HepG2 (cell line): Measurements from ENCODE around the gene DCTN2. TPM values are rescaled to one million over a fixed set of nuclear protein-coding genes. Genes with fewer than 3 reads are reported as not detected.

ENCODE experiments used
- ATF7 ChIP-seq, 2 experiments: fragments of 450-650 bp in 1 of 2; sonication (generic) in 1 of 2; formaldehyde crosslinking in 1 of 2; IDR thresholded peaks; 2 replicates each; pipeline versions ENCODE4 v1.4.0 to v1.6.1; 2016 to 2020; ENCODE audit warnings: antibody characterized with exemption in 1 of 2, mild to moderate bottlenecking in 1 of 2, missing genetic modification reagents in 1 of 2
- CC2D1A ChIP-seq: sonication (generic); formaldehyde crosslinking; IDR thresholded peaks from 2 replicates; pipeline ENCODE4 v1.8.1; 2023; ENCODE audit warnings: mild to moderate bottlenecking, missing genetic modification reagents
- ELF3 ChIP-seq: IDR thresholded peaks from 2 replicates; pipeline ENCODE4 v1.6.1; 2016; ENCODE audit warnings: missing genetic modification reagents, missing compliant biosample characterization
- HCFC1 ChIP-seq: fragments of 150-350 bp; IDR thresholded peaks from 2 replicates; pipeline ENCODE4 v1.6.1; 2014; ENCODE audit warnings: low read depth, low read length
- KDM6A ChIP-seq: IDR thresholded peaks from 2 replicates; pipeline ENCODE4 v1.6.1; 2016; ENCODE audit warnings: low read depth
- KLF13 ChIP-seq: sonication (generic); formaldehyde crosslinking; IDR thresholded peaks from 2 replicates; pipeline ENCODE4 v1.4.0; 2020; ENCODE audit warnings: mild to moderate bottlenecking, missing genetic modification reagents
- KMT2B ChIP-seq: IDR thresholded peaks from 2 replicates; pipeline ENCODE4 v1.6.1; 2016; ENCODE audit warnings: missing genetic modification reagents, missing compliant biosample characterization
- MAFG ChIP-seq: sonication (generic); formaldehyde crosslinking; IDR thresholded peaks from 2 replicates; pipeline ENCODE4 v1.5.1; 2020; ENCODE audit warnings: mild to moderate bottlenecking, missing genetic modification reagents
- NFKB2 ChIP-seq: sonication (generic); formaldehyde crosslinking; IDR thresholded peaks from 2 replicates; pipeline ENCODE4 v1.4.0; 2020; ENCODE audit warnings: missing genetic modification reagents, borderline replicate concordance
- REXO4 ChIP-seq: sonication (generic); formaldehyde crosslinking; IDR thresholded peaks from 2 replicates; pipeline ENCODE4 v1.8.0; 2022; ENCODE audit warnings: missing genetic modification reagents, mild to moderate bottlenecking, borderline replicate concordance
- SATB2 ChIP-seq: sonication (generic); formaldehyde crosslinking; IDR thresholded peaks from 2 replicates; pipeline ENCODE4 v1.5.0; 2020; ENCODE audit warnings: missing genetic modification reagents
- SIX1 ChIP-seq: sonication (generic); formaldehyde crosslinking; IDR thresholded peaks from 2 replicates; pipeline ENCODE4 v1.4.0; 2020; ENCODE audit warnings: missing genetic modification reagents, borderline replicate concordance
- SMC3 ChIP-seq: IDR thresholded peaks from 2 replicates; pipeline ENCODE4 v1.6.1; 2011; ENCODE audit warnings: low read length, improper control_type of control experiment
- SRF ChIP-seq: IDR thresholded peaks from 2 replicates; pipeline ENCODE4 v1.6.1; 2011; ENCODE audit warnings: mild to moderate bottlenecking, low read depth, low read length, moderate library complexity
- SYNCRIP ChIP-seq: fragments of 200-400 bp; formaldehyde crosslinking; IDR thresholded peaks from 2 replicates; pipeline ENCODE4 v1.6.1; 2018; ENCODE audit warnings: mild to moderate bottlenecking, low read depth, low read length; ENCODE audit not compliant: insufficient read depth
- ZBTB21 ChIP-seq: sonication (generic); formaldehyde crosslinking; IDR thresholded peaks from 2 replicates; pipeline ENCODE4 v1.4.0; 2020; ENCODE audit warnings: missing genetic modification reagents
- ZIK1 ChIP-seq: sonication (generic); formaldehyde crosslinking; IDR thresholded peaks from 2 replicates; pipeline ENCODE4 v1.5.0; 2020; ENCODE audit warnings: mild to moderate bottlenecking, low read depth, missing genetic modification reagents, borderline replicate concordance
- ZNF354B ChIP-seq: sonication (generic); formaldehyde crosslinking; IDR thresholded peaks from 2 replicates; pipeline ENCODE4 v1.8.0; 2022; ENCODE audit warnings: mild to moderate bottlenecking, missing genetic modification reagents
- polyA plus RNA-seq, 8 experiments: library from polyadenylated mRNA; depleted of rRNA in 3 of 8; stranded (reverse) in 7 of 8; unstranded in 1 of 8; fragments of >200 nt; fragmentation: Illumina TruSeq in 4 of 8; extraction: Trizol in 4 of 8; gene quantifications; 2 replicates each; pipeline versions ENCODE4 v1.2.1 to v1.2.3, GENCODE V29; 2011 to 2016; ENCODE audit warnings: low read depth in 4 of 8, missing spikeins in 1 of 8, mixed read lengths in 1 of 8; ENCODE audit not compliant: insufficient read depth in 1 of 8
- total RNA-seq, 5 experiments: library from RNA; depleted of rRNA; stranded (reverse); fragments of >200 nt; fragmentation: Illumina TruSeq; extraction: Trizol; gene quantifications; 2 replicates each; pipeline ENCODE4 v1.2.3, GENCODE V29; 2016; ENCODE audit warnings: low read depth in 1 of 5
- TF ChIP-seq, protein P1 (sequence below): IDR thresholded peaks from 2 replicates; pipeline ENCODE4 v1.6.1; 2016; ENCODE audit warnings: low read depth, borderline replicate concordance
- TF ChIP-seq, protein P2 (sequence below): sonication (generic); formaldehyde crosslinking; IDR thresholded peaks from 2 replicates; pipeline ENCODE4 v1.5.0; 2020; ENCODE audit warnings: missing genetic modification reagents
- TF ChIP-seq, protein P3 (sequence below): IDR thresholded peaks from 2 replicates; pipeline ENCODE4 v1.6.1; 2016; ENCODE audit warnings: missing compliant biosample characterization, missing genetic modification reagents, borderline replicate concordance
- TF ChIP-seq, protein P4 (sequence below): sonication (generic); formaldehyde crosslinking; IDR thresholded peaks from 2 replicates; pipeline ENCODE4 v1.5.0; 2020; ENCODE audit warnings: mild to moderate bottlenecking, missing genetic modification reagents, moderate library complexity
- TF ChIP-seq, protein P5 (sequence below): sonication (generic); formaldehyde crosslinking; IDR thresholded peaks from 2 replicates; pipeline ENCODE4 v1.4.0; 2020; ENCODE audit warnings: mild to moderate bottlenecking, missing genetic modification reagents
- TF ChIP-seq, protein P6 (sequence below): sonication (generic); formaldehyde crosslinking; IDR thresholded peaks from 2 replicates; pipeline ENCODE4 v1.5.1; 2020; ENCODE audit warnings: mild to moderate bottlenecking, missing genetic modification reagents, borderline replicate concordance

The DCTN2 gene
- total and polyA plus RNA-seq, 2 of the 13 experiments (the other 11 are each of a cell fraction or from before 2014, with no cell fraction given): 72.0 to 77.4 TPM

DNA sequence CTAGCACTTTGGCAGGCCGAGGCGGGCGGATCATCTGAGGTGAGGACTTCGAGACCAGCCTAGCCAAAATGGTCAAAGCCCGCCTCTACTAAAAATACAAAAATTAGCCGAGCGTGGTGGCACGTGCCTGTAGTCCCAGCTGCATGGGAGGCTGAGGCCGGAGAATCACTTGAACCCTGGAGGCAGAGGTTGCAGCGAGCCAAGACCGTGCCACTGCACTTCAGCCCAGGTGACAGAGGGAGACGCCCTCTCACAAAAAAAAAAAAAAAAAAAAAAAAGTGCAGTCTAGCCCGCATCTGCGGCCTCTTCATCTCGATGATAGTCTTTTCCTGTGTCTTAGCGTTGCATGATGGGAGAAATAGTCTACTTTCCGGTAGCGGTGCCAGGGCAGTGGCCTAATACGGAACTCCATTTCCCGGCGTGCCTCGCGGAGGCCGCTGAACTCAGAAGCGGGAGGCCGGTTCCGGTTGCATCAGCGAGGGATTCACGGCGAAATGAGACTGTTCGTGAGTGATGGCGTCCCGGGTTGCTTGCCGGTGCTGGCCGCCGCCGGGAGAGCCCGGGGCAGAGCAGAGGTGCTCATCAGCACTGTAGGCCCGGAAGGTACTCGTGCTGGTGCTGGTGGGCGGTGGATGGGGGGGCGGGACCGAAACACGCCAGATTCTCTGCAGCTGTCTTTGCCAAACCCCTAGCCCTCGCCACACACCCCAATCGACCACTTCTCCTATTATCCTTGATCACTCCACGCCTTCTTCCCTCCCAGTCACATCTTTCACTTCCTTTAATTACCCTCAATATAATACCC lies 59.2 kb downstream of the DCTN2 start, which contains the start of gene MARS1 (continued):
- TF ChIP-seq ATF7 (IDR thresholded peaks at IDR 0.05) (no peak), ATF7 (CRISPR knock-in tag; IDR thresholded peaks at IDR 0.05) (peak; percentile 32; the same call in 1 of the 2 replicates), HCFC1 (peak; percentile 91), NFKB2 (peak; percentile 64; the same call in 1 of the 2 replicates), SIX1 (CRISPR knock-in tag) (0 out of 2 replicates have a peak, but pooled peaks have one; percentile 24), REXO4 (no peak), SRF (peak; percentile 56; the same call in 1 of the 2 replicates), ZNF354B (CRISPR knock-in tag) (no peak), ZIK1 (CRISPR knock-in tag) (no peak), ELF3 (peak; percentile 72), SMC3 (no peak), CC2D1A (CRISPR knock-in tag) (no peak), KMT2B (CRISPR knock-in tag) (peak; percentile 88), KLF13 (CRISPR knock-in tag) (no peak), KDM6A (CRISPR knock-in tag) (no peak), MAFG (no peak), ZBTB21 (CRISPR knock-in tag) (peak; percentile 62; the same call in 1 of the 2 replicates), SYNCRIP (no peak), SATB2 (CRISPR knock-in tag) (no peak)
- TF ChIP-seq, protein P1, sequence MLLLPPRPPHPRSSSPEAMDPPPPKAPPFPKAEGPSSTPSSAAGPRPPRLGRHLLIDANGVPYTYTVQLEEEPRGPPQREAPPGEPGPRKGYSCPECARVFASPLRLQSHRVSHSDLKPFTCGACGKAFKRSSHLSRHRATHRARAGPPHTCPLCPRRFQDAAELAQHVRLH (CRISPR knock-in tag): 0 out of 2 replicates have a peak, but pooled peaks have one; percentile 32
- TF ChIP-seq, protein P2, sequence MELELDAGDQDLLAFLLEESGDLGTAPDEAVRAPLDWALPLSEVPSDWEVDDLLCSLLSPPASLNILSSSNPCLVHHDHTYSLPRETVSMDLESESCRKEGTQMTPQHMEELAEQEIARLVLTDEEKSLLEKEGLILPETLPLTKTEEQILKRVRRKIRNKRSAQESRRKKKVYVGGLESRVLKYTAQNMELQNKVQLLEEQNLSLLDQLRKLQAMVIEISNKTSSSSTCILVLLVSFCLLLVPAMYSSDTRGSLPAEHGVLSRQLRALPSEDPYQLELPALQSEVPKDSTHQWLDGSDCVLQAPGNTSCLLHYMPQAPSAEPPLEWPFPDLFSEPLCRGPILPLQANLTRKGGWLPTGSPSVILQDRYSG (CRISPR knock-in tag): no peak
- TF ChIP-seq, protein P3, sequence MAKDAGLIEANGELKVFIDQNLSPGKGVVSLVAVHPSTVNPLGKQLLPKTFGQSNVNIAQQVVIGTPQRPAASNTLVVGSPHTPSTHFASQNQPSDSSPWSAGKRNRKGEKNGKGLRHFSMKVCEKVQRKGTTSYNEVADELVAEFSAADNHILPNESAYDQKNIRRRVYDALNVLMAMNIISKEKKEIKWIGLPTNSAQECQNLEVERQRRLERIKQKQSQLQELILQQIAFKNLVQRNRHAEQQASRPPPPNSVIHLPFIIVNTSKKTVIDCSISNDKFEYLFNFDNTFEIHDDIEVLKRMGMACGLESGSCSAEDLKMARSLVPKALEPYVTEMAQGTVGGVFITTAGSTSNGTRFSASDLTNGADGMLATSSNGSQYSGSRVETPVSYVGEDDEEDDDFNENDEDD (CRISPR knock-in tag): peak; percentile 69; the same call in 1 of the 2 replicates
- TF ChIP-seq, protein P4, sequence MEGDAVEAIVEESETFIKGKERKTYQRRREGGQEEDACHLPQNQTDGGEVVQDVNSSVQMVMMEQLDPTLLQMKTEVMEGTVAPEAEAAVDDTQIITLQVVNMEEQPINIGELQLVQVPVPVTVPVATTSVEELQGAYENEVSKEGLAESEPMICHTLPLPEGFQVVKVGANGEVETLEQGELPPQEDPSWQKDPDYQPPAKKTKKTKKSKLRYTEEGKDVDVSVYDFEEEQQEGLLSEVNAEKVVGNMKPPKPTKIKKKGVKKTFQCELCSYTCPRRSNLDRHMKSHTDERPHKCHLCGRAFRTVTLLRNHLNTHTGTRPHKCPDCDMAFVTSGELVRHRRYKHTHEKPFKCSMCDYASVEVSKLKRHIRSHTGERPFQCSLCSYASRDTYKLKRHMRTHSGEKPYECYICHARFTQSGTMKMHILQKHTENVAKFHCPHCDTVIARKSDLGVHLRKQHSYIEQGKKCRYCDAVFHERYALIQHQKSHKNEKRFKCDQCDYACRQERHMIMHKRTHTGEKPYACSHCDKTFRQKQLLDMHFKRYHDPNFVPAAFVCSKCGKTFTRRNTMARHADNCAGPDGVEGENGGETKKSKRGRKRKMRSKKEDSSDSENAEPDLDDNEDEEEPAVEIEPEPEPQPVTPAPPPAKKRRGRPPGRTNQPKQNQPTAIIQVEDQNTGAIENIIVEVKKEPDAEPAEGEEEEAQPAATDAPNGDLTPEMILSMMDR (CRISPR knock-in tag): peak; percentile 59
- TF ChIP-seq, protein P5, sequence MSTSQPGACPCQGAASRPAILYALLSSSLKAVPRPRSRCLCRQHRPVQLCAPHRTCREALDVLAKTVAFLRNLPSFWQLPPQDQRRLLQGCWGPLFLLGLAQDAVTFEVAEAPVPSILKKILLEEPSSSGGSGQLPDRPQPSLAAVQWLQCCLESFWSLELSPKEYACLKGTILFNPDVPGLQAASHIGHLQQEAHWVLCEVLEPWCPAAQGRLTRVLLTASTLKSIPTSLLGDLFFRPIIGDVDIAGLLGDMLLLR (CRISPR knock-in tag): no peak; the same call in 1 of the 2 replicates
- TF ChIP-seq, protein P6, sequence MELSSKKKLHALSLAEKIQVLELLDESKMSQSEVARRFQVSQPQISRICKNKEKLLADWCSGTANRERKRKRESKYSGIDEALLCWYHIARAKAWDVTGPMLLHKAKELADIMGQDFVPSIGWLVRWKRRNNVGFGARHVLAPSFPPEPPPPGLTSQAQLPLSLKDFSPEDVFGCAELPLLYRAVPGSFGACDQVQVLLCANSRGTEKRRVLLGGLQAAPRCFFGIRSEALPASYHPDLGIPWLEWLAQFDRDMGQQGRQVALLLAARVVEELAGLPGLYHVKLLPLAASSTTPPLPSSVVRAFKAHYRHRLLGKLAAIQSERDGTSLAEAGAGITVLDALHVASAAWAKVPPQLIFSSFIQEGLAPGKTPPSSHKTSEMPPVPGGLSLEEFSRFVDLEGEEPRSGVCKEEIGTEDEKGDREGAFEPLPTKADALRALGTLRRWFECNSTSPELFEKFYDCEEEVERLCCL (CRISPR knock-in tag): no peak
